Measurements from ENCODE around the gene TMEM236.

DNA sequence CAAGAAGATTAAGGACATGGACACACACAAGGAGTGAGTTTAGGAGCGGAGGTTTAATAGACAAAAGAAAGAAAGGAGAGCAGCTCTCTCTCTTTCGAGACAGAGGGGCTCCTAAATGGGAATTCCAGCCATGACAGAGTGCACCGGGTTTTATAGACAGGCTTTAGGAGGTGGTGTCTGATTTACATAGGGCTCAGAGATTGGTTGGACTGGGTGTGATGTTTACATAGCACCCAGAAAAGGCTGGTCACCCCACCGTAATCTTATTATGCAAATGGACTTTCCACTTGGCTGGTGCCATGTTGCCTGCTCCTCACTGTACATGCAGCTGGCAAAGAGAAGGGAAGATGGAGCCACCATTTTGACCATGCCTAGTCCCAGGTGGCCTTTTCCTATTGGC lies 28.7 kb downstream of the TMEM236 start:
- TF ChIP-seq, protein P1, sequence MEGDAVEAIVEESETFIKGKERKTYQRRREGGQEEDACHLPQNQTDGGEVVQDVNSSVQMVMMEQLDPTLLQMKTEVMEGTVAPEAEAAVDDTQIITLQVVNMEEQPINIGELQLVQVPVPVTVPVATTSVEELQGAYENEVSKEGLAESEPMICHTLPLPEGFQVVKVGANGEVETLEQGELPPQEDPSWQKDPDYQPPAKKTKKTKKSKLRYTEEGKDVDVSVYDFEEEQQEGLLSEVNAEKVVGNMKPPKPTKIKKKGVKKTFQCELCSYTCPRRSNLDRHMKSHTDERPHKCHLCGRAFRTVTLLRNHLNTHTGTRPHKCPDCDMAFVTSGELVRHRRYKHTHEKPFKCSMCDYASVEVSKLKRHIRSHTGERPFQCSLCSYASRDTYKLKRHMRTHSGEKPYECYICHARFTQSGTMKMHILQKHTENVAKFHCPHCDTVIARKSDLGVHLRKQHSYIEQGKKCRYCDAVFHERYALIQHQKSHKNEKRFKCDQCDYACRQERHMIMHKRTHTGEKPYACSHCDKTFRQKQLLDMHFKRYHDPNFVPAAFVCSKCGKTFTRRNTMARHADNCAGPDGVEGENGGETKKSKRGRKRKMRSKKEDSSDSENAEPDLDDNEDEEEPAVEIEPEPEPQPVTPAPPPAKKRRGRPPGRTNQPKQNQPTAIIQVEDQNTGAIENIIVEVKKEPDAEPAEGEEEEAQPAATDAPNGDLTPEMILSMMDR (IDR thresholded peaks at IDR 0.05): no peak
- TF ChIP-seq POLR2A (IDR thresholded peaks at IDR 0.05): no peak
